Measurements from ENCODE around the gene MB.

- TF ChIP-seq CTCF (IDR thresholded peaks at IDR 0.05; ENCODE audit: insufficient read depth, low read length) (no peak), POLR2AphosphoS5 (IDR thresholded peaks at IDR 0.05; ENCODE audit: low read depth) (no peak), REST (IDR thresholded peaks at IDR 0.05; ENCODE audit: insufficient replicate concordance, low read depth) (no peak), GABPA (IDR thresholded peaks at IDR 0.05; ENCODE audit: low read depth) (no peak), SPI1 (IDR thresholded peaks at IDR 0.05; ENCODE audit: borderline replicate concordance, low read depth) (no peak)
These were observed 36.7 kb upstream of the MB start for GRCh38 chr22:35653824-35654223.
